ENCODE results near the gene RAB4B. TPM values are rescaled to one million over a fixed set of nuclear protein-coding genes. Genes with fewer than 3 reads are reported as not detected.
"Not testable (repeated sequence)": the region's sequence is repeated elsewhere in the genome, so short reads cannot be mapped to it uniquely, and the experiment has no call there.

The RAB4B gene
- total RNA-seq, 1 experiment from 2014 or later: 32.4 TPM

DNA sequence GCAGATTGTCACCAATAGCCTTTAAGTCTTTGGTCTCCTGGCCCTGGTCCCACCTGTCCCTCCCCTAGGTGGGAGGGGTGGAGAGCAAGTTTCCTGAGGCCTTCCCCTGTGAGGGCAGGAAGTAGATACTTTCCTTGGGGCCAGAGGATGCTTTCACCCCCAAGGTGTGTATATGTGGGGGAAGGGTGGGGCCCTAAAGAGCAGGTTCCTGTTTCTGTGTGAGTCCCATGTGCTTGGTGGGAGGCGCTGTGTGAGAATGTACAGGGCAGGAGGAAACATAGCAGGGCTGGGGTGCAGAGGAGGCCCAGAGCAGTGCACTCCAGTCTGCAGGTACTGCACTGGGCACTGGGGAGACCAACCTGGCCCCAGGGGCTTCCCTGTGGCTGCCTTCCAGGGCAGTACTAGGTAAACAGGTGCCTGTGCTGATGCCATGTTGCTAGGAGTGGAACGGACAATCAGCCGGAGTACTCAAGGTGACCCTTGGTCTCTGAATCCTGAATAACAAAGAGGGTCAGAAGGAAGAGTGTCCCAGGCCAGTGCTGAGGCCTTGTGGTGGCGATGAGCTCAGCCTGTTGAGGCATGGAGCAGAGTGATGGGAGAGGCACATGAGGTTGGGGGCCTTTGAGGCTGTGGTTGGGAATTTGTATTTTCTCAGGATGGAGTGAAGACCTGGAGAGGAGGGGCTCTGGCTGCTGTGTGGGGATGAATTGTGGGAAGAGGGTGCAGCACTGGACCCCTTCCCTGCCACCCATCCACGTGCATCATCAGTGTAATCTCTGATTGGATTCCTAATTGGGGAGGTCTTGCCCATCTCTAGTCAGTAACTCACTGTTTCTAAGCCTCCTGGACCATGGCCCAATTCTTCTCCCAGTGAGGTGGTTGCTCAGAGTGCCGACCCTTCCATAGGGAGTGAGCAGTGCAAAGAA, 26.1 kb downstream of the RAB4B start:
- no peak for DNase-seq (ENCODE audit: low read depth)

DNA sequence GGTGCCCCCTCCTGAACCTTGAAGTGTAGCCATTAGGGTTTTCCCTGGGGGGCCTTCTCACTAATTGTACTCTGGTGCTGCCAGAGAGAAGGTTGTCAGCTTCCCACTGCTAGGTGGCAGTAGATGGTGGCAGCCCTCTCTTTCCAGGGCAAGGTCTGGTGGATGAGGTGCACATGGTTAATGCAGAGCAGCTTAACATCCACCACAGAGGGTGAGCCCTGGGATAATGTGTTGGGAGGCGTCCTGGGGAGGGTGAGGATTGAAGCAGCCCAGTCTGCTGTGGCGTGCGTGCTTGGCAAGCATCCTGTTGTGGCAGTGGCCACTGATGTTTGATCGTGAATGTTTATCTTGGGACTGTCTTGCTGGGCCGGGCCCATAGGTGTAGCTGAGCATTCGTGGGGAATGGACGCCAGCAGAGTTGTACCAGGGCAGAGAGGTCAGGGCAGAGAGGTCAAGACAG, 26.8 kb downstream of the RAB4B start:
- DNase-seq (ENCODE audit: low read depth): no peak

DNA sequence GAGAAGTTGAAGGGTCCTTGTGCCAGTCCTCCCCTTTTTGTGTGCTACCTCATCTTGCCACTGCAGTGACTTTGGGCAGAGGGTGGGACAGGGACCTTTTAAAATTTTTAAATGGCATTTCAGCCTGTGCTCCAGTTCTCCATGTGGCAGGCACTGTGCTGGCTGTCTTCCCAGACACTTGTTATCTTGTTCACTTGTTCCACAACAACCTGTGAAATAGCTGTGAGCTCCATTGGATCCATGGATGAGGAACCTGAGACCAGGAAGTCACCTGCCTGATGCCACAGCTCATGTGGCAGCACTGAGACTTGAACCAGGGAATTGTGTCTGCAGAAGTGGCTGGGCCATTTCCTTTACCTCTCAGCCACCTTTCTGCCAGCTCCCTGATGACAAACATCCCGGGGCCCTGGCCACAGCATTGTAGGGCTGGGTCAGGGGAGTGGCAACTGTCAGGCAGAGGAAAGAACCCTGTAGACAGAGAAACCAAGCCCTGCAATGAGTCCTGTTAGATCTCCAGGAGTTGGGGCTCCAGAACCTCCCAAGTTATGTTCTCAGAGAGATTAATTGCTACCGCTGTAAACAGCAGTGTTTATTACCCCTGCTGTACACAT, 27.3 kb downstream of the RAB4B start:
- DNase-seq (ENCODE audit: low read depth): no peak

DNA sequence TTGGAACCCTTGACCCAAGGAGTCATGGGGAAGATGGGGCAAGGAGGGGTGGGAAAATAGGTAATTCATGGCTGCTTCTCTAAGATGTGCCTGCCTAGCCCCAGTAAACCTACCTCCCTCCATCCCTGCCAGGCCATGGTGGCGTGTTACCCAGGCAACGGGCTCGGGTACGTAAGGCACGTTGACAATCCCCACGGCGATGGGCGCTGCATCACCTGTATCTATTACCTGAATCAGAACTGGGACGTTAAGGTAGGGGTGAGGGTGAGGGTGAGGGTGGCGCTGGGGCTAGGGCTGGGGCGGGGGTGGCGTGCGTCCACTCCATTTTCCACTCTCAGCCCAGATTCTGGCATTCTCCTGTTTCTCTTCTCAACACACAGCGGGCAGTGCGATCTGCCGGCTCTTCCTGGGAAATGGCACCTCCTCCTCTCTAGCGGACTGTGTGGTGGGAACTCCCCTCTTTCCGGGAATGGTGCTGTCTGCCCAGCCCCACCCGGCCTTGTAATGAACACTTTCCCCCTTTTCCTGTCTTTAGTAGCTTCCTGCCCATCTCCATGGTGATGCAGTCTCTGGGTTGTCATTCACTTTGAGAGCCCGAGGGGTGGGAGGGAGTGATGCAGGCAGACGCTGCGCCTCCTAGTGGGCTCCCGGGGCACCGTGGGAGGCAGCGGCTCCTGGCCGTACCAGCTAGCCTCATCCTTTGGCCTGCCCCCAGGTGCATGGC, 28.5 kb downstream of the RAB4B start:
- DNase-seq (ENCODE audit: low read depth): peak; percentile 92

DNA sequence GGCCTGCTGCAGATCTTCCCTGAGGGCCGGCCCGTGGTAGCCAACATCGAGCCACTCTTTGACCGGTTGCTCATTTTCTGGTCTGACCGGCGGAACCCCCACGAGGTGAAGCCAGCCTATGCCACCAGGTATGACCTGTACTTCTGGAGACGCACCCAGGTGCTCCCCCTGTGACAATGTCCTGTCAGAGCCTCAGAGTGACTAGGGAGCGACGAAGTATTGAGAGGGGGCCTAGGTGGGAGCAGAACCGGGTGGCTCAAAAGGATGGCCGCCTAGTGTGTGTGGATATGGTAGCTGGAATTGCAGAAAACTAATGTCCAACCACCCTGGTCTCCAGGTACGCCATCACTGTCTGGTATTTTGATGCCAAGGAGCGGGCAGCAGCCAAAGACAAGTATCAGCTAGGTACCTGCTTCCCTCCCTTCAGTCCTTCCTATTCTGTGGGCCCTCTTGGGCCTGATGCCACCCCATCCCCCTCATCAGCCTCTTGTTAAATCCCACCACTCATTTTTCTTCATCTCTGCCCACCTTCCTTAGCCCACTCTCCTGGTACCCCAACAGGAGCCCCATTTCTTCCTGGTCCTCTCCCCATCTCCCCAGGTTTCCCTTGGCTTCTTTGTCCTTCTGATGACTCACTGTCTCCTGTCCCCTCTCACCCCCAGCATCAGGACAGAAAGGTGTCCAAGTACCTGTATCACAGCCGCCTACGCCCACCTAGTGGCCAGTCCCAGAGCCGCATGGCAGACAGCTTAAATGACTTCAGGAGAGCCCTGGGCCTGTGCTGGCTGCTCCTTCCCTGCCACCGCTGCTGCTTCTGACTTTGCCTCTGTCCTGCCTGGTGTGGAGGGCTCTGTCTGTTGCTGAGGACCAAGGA, 29.3 kb downstream of the RAB4B start:
- no peak for DNase-seq (ENCODE audit: low read depth)

DNA sequence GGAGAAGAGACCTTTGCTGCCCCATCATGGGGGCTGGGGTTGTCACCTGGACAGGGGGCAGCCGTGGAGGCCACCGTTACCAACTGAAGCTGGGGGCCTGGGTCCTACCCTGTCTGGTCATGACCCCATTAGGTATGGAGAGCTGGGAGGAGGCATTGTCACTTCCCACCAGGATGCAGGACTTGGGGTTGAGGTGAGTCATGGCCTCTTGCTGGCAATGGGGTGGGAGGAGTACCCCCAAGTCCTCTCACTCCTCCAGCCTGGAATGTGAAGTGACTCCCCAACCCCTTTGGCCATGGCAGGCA, 29.9 kb downstream of the RAB4B start:
- DNase-seq (ENCODE audit: low read depth): no peak

DNA sequence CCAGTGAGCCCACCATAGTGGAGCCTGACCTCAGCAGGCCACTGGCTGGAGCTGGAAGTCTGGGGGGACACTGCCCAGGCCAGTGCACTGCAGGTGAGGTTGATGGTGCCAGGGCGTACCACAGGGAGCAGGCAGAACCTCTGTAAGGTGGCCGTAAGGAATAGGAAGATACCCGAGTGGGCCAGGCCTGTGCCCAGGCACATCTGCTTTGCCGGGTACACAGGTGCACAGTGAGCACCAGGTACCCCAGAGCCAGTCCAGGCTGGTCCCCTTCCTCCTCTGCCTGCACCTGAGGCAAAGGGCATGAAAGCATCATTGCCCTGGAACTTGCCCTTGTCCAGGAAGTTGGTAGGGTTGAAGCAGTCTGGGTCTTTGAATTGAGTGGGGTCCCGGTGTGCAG, 30.4 kb downstream of the RAB4B start:
- no peak for DNase-seq (ENCODE audit: low read depth)

DNA sequence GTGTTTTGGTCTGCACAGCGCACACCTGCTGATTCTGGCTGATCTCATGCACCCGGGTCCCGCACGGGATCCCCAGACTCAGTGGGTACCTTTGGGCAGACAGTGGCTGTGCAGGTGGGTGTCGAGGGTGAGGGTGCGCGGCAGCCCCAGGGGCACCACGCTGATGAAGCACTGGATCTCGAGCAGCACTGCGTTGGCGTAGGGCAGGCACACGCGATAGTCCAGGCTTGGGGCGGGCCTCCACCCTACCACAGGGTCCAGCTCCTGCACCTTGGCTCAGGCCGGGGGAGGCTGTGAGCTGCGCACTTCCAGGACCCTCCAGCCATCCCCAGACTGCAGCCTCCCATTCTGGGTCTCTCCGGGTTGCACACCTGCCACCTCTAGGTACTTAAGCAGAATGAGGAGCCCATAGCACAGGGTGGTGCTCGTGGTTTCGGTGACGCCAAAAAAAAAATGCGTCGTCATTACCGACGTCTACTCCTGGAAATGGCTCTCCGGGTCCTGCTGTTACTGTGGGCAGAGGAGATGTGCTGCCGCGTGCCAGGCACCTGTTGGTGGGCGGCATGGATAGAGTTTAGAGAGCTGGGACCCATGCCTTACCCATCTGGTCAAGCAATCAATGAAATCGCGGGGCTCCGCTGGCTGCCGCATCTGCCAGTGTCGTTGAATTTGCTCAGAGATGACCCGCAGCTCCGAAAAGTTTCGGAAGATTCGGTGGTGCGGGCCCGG, 31.5 kb downstream of the RAB4B start:
- DNase-seq (ENCODE audit: low read depth): no peak

DNA sequence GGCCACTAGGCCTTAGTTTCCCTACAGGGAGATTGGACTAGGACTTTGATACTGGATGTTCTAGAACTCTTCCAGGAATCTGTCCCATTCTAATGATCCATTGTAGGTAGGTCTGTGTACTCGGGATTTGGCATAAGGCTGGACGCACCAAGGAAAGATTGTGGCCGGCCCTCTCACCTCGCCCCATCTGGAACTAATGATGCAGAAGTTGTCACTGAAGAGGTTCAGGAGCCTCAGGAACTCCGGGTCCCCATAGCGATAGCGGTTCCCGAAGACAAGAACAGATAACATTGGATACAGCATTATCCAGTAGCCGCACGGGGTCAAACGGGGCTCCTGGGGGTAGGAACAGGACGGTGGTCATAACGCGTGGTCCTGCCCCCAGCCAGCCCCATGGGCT, 32.1 kb downstream of the RAB4B start:
- DNase-seq (ENCODE audit: low read depth): no peak

DNA sequence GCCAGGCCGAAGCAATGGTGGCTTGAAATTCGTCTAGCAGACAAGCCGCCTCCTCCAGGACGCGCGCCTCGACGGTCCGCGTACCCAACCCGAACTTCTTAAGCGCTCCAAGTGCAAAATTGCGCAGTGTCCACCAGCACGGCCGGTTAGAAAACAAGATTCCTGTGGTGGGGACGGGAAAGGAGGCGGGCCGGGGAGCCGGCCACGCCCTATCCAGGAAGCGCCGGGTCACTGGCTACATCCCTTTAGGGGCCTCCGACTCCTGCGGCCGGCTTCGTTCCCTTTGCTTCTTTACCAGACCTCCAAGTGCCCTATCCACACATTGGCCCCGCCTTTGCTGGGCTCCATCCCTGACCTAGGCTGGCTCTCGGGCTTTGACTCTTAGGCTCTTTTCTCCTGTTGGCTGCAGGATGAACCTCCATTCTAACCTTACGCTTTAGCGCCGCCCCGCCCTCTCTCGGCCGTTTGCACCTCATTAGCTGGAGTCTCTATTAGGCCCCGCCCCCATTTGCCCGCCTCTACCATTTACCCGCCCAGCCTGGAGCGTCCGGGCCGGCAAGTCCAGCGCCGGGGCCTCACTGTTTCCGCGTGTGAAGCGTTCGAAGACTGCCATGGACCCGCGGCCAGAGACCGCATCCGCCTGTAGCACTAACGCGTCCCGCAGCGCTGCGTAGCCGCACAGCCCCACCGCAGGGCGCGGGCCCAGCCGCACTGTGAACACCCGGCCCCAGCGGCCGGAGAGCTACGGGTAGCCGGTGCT, 32.8 kb downstream of the RAB4B start:
- peak; percentile 74 for DNase-seq (ENCODE audit: low read depth)

DNA sequence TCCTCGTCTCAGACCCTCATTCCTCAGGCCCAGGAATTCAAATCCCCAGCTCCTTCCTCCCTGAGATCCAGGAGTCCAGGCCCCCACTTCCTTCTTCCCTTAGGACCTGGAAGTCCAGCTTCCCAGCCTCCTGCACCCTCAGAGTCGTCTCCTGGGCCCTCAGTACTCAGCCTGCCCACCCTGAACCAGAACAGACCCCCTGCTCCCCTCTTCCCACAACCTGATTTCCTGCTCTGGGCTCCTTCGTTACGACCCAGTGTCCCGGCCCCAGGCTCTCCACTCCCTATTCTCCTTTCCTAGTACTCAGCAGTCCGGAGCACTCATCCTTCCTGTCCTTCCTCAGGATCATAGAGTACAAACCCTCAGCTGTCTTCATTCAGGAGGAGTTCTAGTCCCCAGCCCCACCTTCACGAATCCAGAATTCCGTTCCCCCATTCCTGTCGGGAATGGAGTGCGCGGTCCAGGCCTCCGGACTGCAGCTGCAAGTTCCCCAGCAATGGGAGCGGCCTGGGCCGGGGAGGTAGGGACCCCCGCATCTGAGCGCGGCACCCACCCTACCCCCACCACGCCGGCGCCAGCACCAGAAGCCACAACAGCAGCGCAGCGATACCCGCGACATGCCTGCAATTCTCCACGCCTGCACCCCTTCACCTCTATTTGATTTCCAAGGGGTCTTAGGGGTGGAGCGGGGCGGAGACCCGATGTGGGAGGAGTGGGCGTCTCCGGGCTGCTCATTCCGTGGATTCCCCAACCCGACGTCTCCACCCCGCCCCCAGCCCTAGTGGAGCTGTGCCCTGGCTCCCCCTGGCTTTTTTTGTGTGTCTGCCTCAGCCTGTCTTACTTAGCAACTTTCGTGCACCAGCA, 33.7 kb downstream of the RAB4B start:
- no peak for DNase-seq (ENCODE audit: low read depth)

DNA sequence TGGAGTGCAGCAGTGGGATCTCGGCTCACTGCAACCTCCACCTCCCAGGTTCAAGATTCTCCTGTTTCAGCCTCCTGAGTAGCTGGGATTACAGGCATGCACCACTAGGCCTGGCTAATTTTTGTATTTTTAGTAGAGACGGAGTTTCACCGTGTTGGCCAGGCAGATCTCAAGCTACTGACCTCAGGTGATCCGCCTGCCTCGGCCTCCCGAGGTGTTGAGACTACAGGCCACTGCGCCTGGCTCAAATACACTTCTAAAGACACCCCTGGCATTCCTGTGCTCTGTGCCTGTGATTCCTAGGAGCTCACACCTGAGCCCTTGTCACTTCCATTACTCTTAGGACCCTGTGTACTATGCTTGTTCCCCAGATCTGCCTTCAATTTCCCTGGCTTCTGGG, 34.5 kb downstream of the RAB4B start:
- not testable (repeated sequence) for DNase-seq (ENCODE audit: low read depth)

DNA sequence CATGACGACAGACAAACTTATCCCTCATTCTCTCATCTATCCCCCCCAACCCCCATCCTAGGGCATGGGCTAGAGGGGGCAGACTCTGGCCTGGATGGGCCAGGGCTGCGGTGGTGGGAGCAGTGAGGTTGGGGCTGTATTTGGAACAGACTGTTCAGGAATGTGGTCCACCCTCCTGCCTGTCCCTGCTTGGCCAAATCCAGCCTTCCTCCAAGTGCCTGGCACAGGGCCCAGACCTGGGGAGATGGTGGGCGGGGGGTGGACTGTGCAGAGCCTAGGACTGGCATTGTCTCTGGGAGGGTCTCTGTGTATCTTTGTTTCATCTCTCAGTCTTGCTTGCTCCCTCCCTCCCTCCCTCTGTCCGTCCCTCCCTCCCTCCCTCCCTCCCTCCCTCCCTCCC, 35.1 kb downstream of the RAB4B start:
- no peak for DNase-seq (ENCODE audit: low read depth)

DNA sequence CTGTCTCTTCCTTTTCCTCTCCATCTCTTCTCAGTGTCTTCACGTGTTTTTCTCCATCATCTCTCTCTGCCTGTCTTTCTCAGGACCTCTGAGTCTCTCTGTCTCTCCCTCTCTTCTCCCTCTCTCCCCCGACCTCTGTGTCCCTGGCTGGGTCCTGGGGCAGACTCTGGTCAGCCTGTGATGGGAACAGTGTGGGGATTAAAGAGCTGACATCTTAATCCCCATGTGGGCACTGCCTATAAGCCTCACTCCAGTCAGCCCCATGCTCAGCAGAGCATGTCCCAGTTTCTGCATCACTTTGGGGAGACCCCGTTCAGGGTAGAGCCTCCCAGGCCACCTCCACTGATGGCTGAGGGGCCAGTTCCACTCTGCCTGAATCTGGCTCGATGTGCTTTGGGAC, 37.2 kb downstream of the RAB4B start:
- no peak for DNase-seq (ENCODE audit: low read depth)

DNA sequence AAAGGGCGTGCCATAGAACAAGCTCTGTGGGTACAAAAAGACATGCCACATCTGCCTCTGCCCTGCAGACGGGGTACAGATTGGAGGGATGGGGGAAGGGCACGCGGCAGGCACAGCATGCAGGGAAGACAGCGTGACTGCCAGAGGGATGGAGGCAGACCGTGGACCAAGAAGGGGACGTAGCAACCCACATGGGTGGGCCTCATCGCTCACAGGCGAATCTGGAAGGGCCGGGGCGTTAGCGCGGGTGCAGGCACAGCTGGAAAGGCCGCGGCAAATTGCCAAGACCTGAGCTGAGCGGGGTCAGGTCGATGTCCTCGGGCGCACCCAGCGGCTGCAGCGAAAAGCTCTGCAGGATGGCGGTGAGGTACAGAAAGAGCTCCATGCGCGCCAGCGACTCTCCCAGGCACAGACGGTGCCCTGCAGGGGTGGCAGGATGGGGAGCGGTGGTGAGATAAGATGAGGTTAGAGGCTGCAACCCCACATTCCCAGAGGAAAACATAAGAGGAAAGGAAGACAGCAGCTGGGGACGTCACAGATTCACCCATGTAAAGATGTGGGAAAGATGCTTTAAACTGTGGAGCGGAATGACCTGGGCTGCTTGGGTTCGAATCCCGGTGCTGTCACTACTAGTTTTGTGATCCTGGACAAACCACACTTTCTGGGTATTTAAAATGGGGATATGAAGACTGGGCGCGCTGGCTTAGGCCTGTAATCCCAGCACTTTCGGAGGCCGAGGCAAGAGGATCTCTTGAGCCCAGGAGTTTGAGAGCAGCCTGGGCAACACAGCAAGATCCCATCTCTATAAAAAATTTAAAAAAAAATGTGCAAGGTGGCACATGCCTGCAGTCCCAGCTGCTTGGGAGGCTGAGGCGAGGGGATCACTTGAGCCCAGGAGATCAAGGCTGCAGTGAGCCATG, 40.7 kb downstream of the RAB4B start:
- DNase-seq (ENCODE audit: low read depth): peak; percentile 62

DNA sequence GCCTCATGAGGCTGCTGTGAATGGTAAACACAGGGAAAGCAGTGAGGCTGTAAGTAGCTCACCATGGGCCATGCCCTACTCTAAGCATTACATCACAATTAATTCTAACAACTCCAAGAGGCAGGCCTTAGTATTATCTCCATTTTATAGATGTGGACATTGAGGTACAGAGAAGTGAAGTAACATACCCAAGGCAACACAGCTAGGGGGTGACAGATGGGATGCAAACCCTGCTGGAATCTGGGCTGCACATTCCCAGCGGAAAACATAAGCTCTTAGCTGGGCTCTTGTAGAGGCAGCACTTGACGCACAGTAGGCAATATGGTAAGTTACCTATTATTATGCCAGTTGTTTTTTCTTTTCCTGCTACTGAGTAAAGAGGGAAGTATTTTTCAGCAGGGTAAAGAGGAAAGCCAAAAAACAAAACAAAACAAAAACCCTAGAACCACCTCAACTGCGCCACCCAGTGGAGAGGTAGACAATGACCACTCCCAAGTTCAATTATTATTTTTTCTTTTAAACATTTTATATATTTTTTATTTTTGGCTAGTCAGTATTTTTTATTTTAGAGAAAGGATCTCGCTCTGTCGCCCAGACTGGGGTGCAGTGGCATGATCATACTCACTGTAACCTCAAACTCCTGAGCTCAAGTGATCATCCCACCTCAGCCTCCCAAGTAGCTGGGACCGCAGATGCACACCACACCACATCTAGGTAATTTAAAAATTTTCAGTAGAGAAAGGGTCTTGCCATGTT, 41.6 kb downstream of the RAB4B start:
- DNase-seq (ENCODE audit: low read depth): not testable (repeated sequence)

DNA sequence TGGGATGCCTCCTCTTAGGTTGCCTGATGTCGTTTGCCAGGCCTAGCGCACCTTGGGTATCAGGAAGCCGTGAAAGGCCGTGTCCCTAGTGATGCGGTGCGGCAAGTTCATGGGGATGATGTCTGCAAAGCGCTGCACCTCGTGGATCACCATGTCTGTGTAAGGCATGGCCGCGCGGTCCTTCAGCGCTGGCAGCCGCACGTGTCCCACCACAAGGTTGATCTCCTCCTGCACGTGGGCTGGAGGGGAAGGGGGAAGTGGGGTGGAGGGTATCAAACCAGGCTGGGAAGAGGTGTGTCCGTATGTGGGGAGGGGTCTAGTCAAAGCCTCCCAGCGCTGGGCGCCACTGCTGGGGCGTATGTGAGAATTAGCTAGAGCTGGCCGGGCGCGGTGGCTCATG, 44.1 kb downstream of the RAB4B start:
- DNase-seq (ENCODE audit: low read depth): no peak
